ENCODE results near the gene TACC3.

DNA sequence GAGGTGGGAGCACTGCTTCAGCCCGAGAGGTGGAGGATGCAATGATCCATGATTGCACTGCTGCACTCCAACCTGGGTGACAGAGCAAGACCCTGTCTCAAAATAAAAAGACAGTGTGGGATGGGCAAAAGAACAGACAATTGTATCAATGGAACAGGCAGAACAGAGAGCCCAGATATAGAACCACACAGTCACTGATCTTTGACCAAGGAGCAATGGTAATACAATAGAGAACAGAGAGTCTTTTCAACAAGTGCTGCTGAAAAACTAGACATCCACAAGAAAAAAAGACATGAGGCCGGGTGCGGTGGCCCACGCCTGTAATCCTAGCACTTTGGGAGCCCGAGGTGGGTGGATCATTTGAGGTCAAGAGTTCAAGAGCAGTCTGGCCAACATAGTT is 43.1 kb upstream of the TACC3 start:
- TF ChIP-seq, protein P1, sequence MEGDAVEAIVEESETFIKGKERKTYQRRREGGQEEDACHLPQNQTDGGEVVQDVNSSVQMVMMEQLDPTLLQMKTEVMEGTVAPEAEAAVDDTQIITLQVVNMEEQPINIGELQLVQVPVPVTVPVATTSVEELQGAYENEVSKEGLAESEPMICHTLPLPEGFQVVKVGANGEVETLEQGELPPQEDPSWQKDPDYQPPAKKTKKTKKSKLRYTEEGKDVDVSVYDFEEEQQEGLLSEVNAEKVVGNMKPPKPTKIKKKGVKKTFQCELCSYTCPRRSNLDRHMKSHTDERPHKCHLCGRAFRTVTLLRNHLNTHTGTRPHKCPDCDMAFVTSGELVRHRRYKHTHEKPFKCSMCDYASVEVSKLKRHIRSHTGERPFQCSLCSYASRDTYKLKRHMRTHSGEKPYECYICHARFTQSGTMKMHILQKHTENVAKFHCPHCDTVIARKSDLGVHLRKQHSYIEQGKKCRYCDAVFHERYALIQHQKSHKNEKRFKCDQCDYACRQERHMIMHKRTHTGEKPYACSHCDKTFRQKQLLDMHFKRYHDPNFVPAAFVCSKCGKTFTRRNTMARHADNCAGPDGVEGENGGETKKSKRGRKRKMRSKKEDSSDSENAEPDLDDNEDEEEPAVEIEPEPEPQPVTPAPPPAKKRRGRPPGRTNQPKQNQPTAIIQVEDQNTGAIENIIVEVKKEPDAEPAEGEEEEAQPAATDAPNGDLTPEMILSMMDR (IDR thresholded peaks at IDR 0.05): no peak
- TF ChIP-seq POLR2A (IDR thresholded peaks at IDR 0.05) (no peak), POLR2AphosphoS5 (IDR thresholded peaks at IDR 0.05) (no peak)
